WI38 (cell line): ENCODE data around the gene TMEM17.

Experiments
- H3K4me3 ChIP-seq: 2 replicates; pipeline ENCODE4 v1.5.1; 2011; ENCODE audit warnings: low read depth, mild to moderate bottlenecking, control low read depth, low read length
- CTCF ChIP-seq: IDR thresholded peaks from 2 replicates; pipeline ENCODE4 v1.5.1; 2012; ENCODE audit warnings: low read depth, mild to moderate bottlenecking, control low read depth, low read length

Gene TMEM17

GRCh38 chr2:62479917-62480316 is 26.1 kb downstream of the TMEM17 start:
- no peak for TF ChIP-seq CTCF
- H3K4me3 ChIP-seq, result no peak overlapping the region

GRCh38 chr2:62478093-62478580 is 27.9 kb downstream of the TMEM17 start:
- H3K4me3 ChIP-seq, result no peak overlapping the region
- TF ChIP-seq CTCF, result no peak

- TF ChIP-seq CTCF, result no peak
- no peak overlapping the region for H3K4me3 ChIP-seq
These were observed 28.4 kb downstream of the TMEM17 start for GRCh38 chr2:62477573-62477972.

GRCh38 chr2:62475172-62476011 is 30.6 kb downstream of the TMEM17 start:
- no peak for TF ChIP-seq CTCF
- no peak overlapping the region for H3K4me3 ChIP-seq

GRCh38 chr2:62474176-62474575 is 31.8 kb downstream of the TMEM17 start:
- TF ChIP-seq CTCF, result no peak
- H3K4me3 ChIP-seq, result no peak overlapping the region

GRCh38 chr2:62473246-62473827 is 32.7 kb downstream of the TMEM17 start:
- TF ChIP-seq CTCF, result no peak
- no peak overlapping the region for H3K4me3 ChIP-seq

GRCh38 chr2:62472312-62472711 is 33.7 kb downstream of the TMEM17 start:
- no peak for TF ChIP-seq CTCF
- H3K4me3 ChIP-seq, result no peak overlapping the region
